Hematopoietic multipotent progenitor cell treated with erythropoietin and hydrocortisone succinate and interleukin-3 and kit ligand, for 8 days (in vitro differentiated cells): Measurements from ENCODE around the gene EPX.

ENCODE experiments used
- DNase-seq: peaks from one replicate; pipeline ENCODE4 v3.0.0-alpha.2; 2015

The EPX gene

DNA sequence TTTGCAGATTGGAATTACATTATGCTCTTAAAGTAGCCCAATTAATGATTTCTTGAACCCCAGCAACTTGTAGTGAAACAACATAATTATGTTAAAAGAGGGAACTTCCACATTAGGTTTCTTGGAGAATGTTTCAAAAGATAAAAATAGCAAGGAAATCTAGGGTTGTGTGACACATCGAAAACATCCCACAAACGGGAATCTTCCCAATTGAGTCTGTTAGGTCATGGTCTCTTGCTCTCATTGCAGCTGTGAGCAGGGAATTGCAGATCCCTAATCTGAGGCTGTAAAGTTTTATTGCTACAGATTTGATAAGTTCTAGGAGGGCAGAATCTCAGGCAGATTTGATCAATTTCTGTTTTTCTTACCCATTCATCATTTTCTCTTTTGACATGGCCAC lies 39.1 kb downstream of the EPX start:
- no peak for DNase-seq

DNA sequence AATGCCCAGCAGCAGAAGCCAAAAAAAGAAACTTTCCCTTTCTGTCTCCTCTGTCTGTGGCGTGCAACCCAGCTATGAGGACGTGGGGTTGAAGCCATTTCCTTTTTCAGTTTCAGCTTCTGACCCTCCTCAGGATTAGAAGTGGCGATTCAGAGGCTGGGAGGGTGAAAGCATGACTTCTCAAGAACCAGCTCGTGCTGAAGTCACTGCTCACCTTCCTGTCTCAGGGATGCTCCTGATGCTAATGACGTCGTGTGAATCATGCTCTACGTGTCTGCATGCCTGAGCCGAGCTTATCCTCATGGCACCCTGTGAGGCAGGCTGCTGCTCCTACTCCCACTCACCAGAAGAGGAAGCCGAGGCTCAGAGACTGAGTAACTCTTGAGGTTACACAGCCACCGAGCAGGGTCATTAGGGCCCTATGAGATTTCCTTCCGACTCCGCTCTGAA lies 40.2 kb downstream of the EPX start:
- no peak for DNase-seq

DNA sequence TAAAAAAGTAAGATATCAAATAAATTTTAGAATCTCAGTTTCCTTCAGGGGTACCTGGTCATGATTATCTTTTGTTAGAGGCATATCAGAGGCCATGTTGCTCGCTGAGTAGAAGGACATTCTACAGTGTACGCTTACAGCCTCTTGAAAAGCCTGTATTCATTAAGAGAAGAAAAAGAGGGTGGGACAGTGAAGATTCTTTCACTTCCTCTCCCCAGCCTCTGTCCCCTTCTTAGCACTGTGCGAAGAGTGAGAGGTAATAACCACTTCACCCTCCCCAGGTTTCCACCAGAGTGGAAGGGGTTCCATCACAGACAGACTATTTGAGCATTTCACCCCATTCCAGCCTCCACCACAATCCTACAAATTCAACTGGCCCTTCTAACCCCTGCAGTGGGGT lies 41.0 kb downstream of the EPX start:
- no peak for DNase-seq

DNA sequence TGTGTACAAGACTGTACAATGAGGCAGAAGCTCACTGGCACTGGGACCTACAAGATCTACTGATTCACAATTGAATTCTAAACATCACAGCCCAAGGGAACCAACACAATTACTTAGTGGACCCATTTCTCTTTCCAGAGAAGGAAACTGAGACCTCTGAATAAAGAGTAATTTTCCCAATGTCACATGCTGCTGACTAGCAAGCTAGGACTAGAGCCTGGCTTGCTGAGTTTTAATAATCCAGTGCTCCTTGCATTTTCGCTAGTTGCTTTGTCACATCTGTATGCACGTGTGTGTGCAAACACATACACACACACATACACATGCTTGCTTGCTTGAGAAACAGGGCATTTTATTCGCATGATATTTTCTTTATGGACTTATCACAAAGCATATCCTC lies 42.0 kb downstream of the EPX start:
- DNase-seq, result no peak

DNA sequence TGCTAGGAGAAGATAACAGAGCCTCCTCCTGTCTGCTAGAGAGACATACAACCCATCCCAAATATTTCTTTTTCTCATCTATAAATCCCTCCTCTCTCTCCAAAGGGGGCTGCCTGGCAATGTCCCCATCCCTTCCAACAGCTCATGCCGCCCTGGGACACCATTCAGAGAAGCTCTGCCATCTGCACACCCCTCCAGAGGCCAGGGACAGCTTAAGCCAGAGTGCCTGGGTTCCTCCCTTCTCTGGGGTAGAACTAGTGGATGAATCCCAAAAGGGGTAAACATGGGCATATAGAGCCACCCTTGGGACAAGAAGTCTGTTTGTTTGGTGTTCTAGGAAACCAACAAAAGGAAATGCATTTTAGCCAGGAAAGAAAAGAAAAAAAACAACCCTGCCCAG lies 43.3 kb downstream of the EPX start:
- DNase-seq, result no peak

DNA sequence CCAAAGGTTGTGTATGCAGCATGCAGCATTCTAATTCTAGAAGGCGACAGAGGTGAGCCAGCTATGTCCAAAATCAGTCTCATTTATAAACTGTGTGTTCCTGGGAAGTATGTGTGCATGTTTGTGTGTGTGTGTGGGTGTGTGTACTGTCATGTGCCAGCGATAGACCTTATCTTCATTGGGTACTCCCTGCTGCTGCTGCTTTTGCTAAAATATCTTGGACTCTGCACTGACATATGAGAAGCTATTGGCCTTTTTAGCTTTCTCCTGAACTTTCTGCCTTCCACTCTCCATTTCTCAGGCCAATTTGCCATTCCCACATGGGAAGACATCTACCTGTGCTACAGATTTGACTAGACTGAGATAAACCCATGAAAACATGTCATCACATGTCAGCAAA lies 43.9 kb downstream of the EPX start:
- peak; percentile 55 for DNase-seq

DNA sequence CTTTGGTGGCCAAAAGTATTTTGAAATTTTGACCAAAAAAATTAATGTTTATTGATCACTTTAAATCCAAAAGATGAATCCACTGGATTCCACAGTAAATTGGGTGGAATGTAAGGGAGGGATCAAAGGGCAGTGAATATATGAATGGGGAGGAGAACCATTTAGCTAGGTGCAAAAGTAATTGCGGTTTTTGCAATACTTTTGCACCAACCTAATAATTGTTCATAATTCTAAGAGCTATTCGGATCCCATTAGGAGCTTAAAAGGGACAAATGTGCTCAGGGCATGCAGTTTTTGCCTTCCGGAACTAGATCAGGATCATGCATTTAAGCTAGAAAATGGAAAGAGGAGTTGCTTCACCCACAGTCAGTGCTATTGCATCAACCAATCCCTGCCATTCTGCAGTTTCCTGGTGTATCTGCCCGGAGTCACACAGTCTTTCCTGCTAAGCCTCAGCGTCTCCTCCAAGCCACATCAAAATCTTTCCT lies 45.7 kb downstream of the EPX start, which contains the start of gene LPO:
LPO (plus strand) TSS at position 438 of the 488 bp plus-strand sequence. CDS start 4,396 bp downstream, outside the sequence.
- no peak for DNase-seq

DNA sequence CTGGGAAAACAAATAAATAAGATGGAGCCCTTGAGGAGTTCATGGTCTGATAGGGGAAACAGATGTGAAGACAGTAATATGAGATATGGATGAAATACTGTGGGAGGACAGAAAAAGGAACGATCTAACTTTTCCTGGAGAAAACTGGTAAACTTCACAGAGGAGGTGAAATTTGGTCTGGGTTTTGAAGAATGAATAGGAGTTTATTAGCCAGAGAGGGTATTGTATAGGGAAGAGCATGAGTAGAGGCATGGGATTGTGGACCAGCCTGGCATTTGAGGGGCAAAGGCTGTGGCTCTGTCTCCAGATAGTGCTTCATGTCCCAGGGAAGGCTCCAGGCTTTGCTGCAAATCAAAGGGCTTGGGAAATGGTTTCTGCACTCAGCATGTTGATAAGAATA lies 47.5 kb downstream of the EPX start:
- no peak for DNase-seq

DNA sequence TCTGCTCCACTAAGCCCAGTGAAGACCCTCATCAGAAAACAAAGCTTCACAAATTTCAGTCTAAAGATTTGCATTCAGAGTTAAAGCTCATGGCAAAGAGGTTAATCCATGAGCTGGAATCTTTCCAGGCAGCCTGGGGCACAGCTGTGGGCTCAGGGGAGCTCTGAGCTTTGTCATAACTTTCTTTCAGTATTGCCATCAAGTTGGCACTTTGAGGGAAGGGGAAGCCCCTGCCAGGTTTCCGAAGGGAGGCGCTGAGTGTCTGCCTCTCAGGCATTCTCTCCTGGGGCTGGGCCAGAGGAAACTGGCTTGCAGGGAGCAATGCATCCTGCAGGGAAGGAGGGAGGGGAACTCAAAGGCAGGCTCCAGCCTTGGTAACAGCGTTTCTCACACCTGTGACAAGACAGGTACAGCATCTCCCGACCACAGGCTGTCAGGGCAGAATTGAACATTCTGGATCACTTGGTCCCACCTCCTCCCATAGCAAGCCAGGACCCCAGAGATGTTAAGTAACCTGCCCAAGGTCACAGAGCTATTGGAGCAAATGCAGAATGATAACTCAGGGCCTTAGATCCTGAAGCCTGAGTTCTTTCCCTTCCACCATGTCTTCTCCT lies 49.8 kb downstream of the EPX start:
- DNase-seq, result no peak

DNA sequence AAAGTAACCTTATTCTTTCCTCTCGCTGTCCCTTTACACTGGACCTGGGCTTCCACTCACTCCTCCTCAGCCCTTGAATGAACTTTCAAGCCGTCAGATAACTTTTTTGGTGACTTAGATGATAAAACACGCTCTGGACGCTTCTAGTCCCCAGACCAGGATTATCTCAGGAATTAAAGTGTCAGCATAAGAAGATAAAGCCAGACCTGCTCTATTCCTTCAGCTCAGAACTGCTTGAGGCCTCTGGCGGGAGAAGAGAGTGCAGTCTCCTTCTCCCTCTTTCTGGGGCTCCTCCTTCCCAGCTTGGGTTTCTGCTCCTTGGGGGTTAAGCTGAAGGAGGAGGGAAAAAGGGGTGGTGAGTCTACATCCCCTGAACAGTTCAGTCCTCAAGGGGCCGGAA lies 52.4 kb downstream of the EPX start:
- no peak for DNase-seq

DNA sequence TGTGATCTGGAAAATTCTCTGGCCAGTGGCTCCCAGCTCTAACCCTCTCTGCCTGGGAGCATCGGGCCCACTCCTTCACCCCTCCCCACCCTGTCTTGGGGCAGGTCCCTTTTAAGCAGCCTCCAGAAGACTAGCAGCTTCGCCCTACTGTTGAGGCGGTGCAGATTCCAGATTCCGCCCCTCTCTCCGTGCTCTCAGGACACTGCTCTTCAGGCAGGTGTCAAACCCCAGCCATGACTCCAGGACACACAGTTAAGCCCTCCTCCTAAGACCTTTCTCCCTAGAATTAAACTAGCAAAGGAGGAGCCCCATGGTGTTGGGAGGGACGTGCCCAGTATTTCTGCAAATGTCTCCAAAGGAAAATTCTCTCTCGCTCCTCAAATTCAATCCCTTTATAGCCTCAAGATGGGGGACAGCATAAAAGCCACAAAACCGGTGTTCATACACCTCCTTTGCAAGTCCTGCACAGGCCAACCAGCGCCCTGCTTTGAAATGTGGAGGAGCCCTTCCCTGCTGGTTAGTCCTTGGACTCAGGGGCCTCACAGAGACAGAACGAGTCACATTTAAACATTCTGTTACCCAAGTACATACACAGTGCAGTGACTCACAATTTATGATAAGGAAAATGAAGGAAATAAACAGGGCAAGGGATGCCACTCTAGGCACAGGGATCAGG lies 53.0 kb downstream of the EPX start:
- no peak for DNase-seq

DNA sequence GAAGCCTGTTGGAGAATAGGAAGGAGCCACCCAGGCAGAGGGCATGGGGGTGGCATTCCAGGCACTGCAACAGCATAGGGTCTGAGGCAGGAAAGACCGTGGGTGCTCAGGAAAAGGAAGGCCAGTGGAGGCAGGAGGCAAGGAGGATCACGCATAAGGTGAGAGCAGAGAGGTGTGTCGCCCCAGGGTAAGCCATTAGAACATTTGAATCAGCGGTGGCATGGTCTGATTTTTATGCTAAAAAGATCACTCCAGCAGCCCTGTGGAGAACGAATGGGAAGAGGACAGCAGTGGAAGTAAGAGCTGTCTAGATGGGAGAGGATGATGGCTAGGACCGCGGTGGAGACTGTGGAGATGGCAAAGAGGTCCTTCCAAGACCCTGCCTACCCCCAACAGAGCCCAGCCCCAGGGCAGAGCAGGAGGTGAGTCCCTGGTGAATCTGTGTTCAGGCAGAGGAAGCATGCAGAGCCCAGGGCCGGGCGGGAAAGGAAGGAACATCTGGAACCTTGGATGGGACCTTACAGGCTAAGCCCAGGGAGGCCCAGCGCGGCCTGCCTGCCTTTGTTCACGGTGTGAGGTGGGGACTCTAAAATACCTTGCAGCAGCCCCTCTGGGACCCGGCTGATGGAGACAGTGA lies 53.7 kb downstream of the EPX start:
- DNase-seq, result no peak

DNA sequence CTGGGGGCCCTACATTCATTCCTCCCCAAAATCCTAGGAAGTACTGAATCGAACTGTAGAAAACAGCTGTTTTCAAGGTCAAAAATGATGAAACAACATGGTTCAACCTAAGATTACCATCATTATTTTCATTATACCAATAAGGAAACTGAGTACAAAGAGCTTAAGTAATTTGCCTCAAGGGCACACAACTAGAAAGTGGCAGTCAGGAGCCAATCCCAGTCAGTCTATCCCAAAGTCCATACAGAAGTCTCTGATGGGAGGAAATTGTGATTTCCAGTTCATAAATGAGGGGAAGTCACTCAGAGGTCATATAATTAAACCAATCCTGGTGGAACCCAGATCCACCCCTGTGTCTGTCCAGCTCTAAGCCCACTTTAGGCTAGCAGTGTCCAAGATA lies 54.3 kb downstream of the EPX start:
- DNase-seq, result no peak

DNA sequence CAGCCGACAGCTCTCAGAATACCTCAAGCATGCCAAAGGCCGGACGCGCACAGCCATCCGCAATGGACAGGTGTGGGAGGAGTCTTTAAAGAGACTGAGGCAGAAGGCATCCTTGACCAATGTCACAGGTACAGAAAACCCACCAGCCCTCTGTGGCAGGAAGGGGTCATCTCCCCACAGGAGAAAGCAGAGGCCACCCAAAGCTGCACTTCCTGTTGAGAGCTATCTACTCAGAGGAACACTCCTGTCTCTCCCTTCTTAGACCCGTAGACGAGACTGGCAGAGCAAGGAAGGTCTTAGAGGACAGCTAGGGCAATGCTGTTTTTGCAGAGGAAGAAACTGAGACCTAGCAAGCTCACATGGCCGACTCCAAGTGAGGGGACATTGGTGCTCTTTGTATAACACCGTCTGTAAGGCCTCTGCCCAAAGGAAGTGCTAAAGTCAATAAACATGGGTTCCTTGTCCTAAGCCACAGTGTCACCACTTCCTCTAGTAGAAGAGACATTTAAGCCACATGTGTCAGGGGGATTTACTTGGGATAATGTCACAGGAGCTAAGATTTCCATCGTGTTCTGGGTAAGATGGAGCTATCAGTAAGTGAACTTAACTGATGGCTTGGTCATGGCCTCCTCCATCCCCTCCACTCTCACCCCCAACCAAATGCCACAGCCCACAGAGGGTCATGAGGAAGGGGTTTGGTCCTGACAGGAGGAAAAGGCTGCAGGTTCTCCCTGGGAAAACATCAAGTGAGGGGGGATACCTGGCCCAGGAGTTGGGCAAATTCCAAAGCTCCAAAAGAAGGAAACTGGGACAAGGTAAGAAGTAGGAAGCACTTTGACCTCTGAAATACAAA lies 55.2 kb downstream of the EPX start:
- DNase-seq, result no peak

DNA sequence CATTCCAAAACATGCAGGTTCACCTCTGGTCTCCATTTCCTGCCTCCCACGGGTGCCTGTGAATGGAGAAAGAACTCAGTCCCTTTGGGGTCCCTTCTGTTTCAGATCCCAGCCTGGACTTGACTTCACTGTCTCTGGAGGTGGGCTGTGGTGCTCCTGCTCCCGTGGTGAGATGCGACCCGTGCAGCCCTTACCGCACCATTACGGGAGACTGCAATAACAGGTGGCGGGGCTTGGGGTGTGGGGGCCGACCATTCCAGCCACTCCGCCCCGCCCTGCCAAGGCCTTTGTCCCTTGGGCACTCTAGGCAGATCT lies 56.4 kb downstream of the EPX start:
- no peak for DNase-seq

DNA sequence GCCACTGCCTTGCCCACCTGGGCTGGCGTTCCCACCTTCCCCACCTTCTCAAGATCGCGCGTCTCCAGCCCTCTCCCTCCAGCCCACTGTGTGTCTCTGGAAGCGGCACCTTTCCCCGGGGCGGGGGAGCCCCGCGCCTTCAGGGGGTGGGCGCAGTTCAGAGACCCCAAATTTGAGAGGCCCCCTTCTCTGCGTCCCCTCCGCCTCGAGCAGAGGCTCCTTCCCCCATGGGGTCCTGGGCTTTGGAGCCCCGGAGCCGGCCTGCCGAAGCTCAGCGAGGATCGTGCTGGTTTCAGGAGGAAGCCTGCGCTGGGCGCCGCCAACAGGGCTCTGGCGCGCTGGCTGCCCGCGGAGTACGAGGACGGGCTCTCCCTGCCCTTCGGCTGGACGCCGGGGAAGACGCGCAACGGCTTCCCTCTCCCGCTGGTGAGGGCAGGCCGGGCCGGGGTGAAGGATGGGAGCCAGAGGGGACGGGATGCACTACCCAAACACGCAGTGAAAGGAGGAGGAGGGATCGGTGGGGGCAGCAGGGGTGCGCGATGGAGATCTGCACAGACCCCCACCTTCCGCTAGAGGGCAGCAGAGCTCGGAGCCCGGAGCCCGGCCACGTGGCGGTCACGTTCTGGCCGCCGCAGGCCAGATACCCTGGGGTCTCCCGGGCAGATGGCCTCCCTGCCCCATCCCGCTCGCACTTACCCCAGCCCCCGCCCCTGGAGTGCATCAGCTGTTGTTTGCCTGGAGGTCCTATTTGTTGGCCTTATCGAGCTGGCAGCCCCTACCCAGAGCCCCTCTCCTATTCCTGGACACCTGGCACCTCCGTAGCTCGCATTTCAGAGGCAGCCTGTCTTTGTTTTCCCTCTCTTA lies 57.0 kb downstream of the EPX start:
- DNase-seq, result peak; percentile 67

DNA sequence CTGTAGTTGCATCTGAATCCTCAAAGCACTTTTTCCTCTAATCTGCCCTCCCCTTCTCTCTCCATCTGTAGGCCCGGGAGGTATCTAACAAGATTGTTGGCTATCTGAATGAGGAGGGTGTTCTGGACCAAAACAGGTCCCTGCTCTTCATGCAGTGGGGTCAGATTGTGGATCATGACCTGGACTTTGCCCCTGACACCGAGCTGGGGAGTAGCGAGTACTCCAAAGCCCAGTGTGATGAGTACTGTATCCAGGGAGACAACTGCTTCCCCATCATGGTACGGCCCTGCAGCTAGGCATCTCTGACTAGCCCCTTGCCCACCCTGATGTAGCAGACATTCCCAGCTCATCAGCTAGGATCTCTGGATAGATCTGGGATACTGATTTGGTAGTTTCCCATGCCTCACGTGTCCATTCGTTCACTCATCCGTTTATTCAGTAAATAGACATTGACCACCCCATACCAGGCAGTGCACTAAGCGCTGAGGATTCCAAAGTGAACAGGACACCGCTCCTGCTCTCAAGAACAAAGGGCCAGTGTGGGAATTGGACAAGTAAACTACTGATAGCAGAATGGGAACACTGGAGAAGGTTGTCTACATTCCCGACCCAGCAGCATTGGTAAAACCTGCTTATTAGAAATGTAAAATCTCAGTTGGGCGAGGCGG lies 58.0 kb downstream of the EPX start:
- DNase-seq, result no peak

DNA sequence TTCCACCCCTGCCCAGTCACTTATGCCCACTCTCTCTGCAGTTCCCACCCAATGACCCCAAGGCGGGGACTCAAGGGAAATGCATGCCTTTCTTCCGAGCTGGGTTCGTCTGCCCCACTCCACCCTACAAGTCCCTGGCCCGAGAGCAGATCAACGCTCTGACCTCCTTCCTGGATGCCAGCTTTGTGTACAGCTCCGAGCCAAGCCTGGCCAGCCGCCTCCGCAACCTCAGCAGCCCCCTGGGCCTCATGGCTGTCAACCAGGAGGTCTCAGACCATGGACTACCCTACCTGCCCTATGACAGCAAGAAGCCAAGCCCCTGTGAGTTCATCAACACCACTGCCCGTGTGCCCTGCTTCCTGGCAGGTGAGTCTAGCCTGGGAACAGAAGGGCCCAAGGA lies 59.6 kb downstream of the EPX start:
- no peak for DNase-seq

DNA sequence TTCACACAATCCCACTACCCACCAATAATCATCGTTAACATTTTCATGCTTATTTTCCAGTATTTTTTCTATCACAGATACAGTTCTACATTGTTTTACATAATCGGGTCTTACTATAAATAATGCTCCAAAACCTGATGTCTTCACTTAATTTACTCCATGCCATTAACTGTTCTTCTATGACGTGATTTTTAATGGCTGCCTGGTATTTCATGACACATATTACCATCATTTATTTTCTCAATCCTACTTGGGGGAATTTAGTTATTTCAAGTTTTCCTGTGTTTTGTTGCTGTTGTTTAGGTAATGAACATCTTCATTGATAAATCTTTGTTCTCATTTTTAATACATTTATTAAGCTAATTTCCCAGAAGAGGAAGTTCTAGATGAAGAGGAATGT lies 60.6 kb downstream of the EPX start:
- DNase-seq, result no peak
